Keratinocyte (primary cell): ENCODE data around the gene ITCH. TPM values are rescaled to one million over a fixed set of nuclear protein-coding genes. Genes with fewer than 3 reads are reported as not detected.

ENCODE experiments used
- DNase-seq: peaks from one replicate; pipeline ENCODE4 v3.0.0-alpha.2; 2011; ENCODE audit warnings: low read depth, missing footprints, low spot score
- FAIRE-seq: peaks from 2 replicates; lab custom pipeline; 2011; peaks lifted over from hg19 to GRCh38; lab: Jason Lieb, UNC
- H2AFZ ChIP-seq: 2 replicates; pipeline ENCODE4 v1.6.0; 2012; ENCODE audit warnings: low read length, control low read depth, inconsistent platforms; ENCODE audit not compliant: control insufficient read depth
- H3K27ac ChIP-seq: 2 replicates; pipeline ENCODE4 v1.5.1; 2011; ENCODE audit warnings: low read length; ENCODE audit not compliant: control insufficient read depth, insufficient read depth
- H3K27me3 ChIP-seq: 3 replicates; pipeline ENCODE4 v1.6.0; 2011; ENCODE audit warnings: low read length; ENCODE audit not compliant: control insufficient read depth, insufficient read depth; ENCODE audit errors: extremely low read depth
- H3K36me3 ChIP-seq, 2 experiments: 2 replicates in 1 of 2; 3 replicates in 1 of 2; pipeline ENCODE4 v1.5.1; 2011; ENCODE audit warnings: low read length in 2 of 2, mild to moderate bottlenecking in 1 of 2; ENCODE audit not compliant: control insufficient read depth in 2 of 2, insufficient read depth in 2 of 2; ENCODE audit errors: extremely low read depth in 1 of 2
- H3K4me1 ChIP-seq: 3 replicates; pipeline ENCODE4 v1.5.1; 2011; ENCODE audit warnings: low read length; ENCODE audit not compliant: control insufficient read depth, insufficient read depth; ENCODE audit errors: extremely low read depth
- H3K4me2 ChIP-seq: 3 replicates; pipeline ENCODE4 v1.6.0; 2011; ENCODE audit warnings: low read depth, low read length; ENCODE audit not compliant: control insufficient read depth, insufficient read depth; ENCODE audit errors: extremely low read depth
- H3K4me3 ChIP-seq, 3 experiments: fragments of 200-600 bp in 1 of 3; sonication (generic) in 1 of 3; 2 replicates in 2 of 3; 3 replicates in 1 of 3; pipeline ENCODE4 v1.5.1; 2011 to 2016; ENCODE audit warnings: low read length in 3 of 3, mild to moderate bottlenecking in 3 of 3, control low read depth in 2 of 3, inconsistent platforms in 1 of 3, low read depth in 1 of 3, mixed read lengths in 1 of 3, mixed run types in 1 of 3, moderate library complexity in 1 of 3; ENCODE audit not compliant: control insufficient read depth in 2 of 3, insufficient read depth in 2 of 3; ENCODE audit errors: extremely low read depth in 1 of 3
- H3K79me2 ChIP-seq: 2 replicates; pipeline ENCODE4 v1.6.0; 2012; ENCODE audit warnings: low read length; ENCODE audit not compliant: control insufficient read depth, insufficient read depth
- H3K9ac ChIP-seq: 3 replicates; pipeline ENCODE4 v1.6.0; 2011; ENCODE audit warnings: low read length; ENCODE audit not compliant: control insufficient read depth, insufficient read depth; ENCODE audit errors: extremely low read depth
- H3K9me1 ChIP-seq: 3 replicates; pipeline ENCODE4 v1.6.0; 2011; ENCODE audit warnings: low read length; ENCODE audit not compliant: control insufficient read depth, insufficient read depth; ENCODE audit errors: extremely low read depth
- H3K9me3 ChIP-seq: 2 replicates; pipeline ENCODE4 v1.5.1; 2012; ENCODE audit warnings: low read depth, low read length; ENCODE audit not compliant: control insufficient read depth
- H4K20me1 ChIP-seq: 3 replicates; pipeline ENCODE4 v1.6.0; 2011; ENCODE audit warnings: low read length; ENCODE audit not compliant: control insufficient read depth, insufficient read depth; ENCODE audit errors: extremely low read depth
- EZH2 ChIP-seq: IDR thresholded peaks from one replicate; pipeline ENCODE4 v1.6.1; 2012; ENCODE audit warnings: inconsistent platforms, mild to moderate bottlenecking, low read length, moderate library complexity
- dilution Hi-C: fragments of 300-500 bp; cut with MboI; formaldehyde crosslinking; loops from one replicate; pipeline ENCODE4 v1.7.0; 2020; ENCODE audit warnings: low sequenced_read_pairs; ENCODE audit not compliant: extremely low pct_ligation_motif_present
- polyA plus RNA-seq, 5 experiments: library from polyadenylated mRNA; depleted of rRNA in 3 of 5; stranded (reverse) in 3 of 5; stranded (forward) in 1 of 5; unstranded in 1 of 5; fragments of >200 nt; gene quantifications; 1 replicate in 1 of 5; 2 replicates in 3 of 5; 3 replicates in 1 of 5; pipeline versions ENCODE4 v1.2.1 to v1.2.3, GENCODE V29; 2011 to 2012; ENCODE audit warnings: missing spikeins in 2 of 5, low read depth in 1 of 5, low replicate concordance in 1 of 5
- TF ChIP-seq, protein P1 (sequence below), 3 experiments: IDR thresholded peaks in 1 of 3; conservative IDR thresholded peaks in 1 of 3; optimal IDR thresholded peaks in 1 of 3; 2 replicates in 2 of 3; 3 replicates in 1 of 3; pipeline versions ENCODE3 to v1.5.1; 2011; ENCODE audit warnings: low read length in 3 of 3, mild to moderate bottlenecking in 3 of 3, moderate library complexity in 2 of 3, control low read depth in 1 of 3, inconsistent platforms in 1 of 3; ENCODE audit not compliant: insufficient read depth in 2 of 3; ENCODE audit errors: extremely low read depth in 1 of 3

The ITCH gene
- polyA plus RNA-seq, 1 donor (not counting 4 experiments of a cell fraction or from before 2014, with no cell fraction given), result 42.5 TPM

DNA sequence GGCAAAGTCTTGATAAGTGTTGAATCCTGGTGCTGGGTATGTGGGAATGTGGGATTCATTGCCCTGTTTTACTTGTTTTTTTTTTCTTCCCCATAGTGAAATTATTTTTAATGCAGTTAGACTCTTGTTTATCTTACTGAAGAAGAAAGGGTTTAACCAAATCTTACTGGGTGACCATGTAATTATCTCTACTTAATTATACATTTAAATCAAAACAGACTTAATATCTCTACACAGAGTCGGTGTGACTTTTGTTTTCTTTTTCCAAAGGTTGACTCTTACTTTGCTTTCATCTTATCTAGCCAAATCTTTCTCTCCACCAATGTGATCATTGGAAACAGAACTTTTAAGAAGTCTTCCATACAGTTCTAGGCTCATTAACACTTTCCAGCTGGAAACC lies 85.4 kb downstream of the ITCH start:
- Histone ChIP-seq H3K36me3 (peaks cover 25 to 39% of the 10 kb centered on the region in 2 experiments), H3K4me1 (no peaks in the 10 kb centered on the region), H3K9me1 (no peaks in the 10 kb centered on the region), H3K27ac (no peak overlapping the region), H3K9ac (no peak overlapping the region), H2AFZ (no peak overlapping the region), H4K20me1 (no peaks in the 10 kb centered on the region), H3K4me3 (no peak overlapping the region), H3K4me2 (no peak overlapping the region), H3K9me3 (no peaks in the 10 kb centered on the region), H3K79me2 (peaks cover 24% of the 10 kb centered on the region), H3K27me3 (no peaks in the 10 kb centered on the region)
- dilution Hi-C loops, result no loop called here
- DNase-seq, result no peak
- FAIRE-seq, result no peak
- TF ChIP-seq, protein P1, sequence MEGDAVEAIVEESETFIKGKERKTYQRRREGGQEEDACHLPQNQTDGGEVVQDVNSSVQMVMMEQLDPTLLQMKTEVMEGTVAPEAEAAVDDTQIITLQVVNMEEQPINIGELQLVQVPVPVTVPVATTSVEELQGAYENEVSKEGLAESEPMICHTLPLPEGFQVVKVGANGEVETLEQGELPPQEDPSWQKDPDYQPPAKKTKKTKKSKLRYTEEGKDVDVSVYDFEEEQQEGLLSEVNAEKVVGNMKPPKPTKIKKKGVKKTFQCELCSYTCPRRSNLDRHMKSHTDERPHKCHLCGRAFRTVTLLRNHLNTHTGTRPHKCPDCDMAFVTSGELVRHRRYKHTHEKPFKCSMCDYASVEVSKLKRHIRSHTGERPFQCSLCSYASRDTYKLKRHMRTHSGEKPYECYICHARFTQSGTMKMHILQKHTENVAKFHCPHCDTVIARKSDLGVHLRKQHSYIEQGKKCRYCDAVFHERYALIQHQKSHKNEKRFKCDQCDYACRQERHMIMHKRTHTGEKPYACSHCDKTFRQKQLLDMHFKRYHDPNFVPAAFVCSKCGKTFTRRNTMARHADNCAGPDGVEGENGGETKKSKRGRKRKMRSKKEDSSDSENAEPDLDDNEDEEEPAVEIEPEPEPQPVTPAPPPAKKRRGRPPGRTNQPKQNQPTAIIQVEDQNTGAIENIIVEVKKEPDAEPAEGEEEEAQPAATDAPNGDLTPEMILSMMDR (optimal IDR thresholded peaks at IDR 0.05 in 1 of 3, IDR thresholded peaks at IDR 0.05 in 1 of 3, conservative IDR thresholded peaks at IDR 0.05 in 1 of 3; ENCODE audit: extremely low read depth in 1 of 3, insufficient read depth in 2 of 3, low read length in 3 of 3), result no peak
- no peak for TF ChIP-seq EZH2

DNA sequence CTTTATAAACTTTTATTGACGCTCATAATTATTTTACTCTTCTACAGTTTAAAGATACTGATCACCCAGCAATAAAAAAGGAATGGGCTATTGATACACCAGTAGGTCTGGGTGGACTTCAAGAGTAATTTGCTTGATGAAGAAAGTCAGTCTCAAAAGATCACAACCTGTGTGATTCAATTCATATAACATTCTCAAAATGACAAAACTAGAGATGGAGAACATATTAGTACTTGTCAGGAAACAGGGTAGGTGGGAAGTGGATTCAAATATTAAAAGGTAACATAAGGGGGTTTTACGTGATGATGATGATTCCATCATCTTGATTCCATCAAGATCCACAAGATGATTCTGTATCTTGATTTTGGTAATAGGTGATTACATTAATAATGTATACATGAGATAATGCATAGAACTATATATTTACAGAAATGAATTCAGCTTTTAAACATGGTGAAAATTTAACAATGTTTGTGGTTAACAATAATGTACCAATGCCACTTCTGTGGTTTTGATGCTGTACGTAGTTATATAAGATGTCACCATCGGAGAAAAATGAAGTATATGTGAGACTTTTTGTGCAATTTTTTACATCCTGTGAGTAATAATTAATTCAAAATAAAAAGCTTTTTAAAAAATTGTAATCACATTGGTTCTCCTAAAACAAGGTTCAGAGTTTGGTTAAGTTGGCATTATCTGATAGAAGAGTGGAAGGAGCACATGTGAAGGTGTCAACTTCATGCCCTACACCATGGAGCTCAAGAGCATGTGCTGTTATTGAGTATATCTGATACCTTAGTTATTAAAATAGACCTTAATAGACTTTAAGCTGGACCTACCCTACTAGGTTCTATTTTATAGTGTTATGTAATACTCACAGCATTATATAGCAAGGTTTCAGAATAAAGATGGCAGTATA lies 86.9 kb downstream of the ITCH start:
- Histone ChIP-seq H3K27me3 (no peaks in the 10 kb centered on the region), H3K9ac (no peak overlapping the region), H3K36me3 (peaks cover 17 to 39% of the 10 kb centered on the region in 2 experiments), H3K9me1 (no peaks in the 10 kb centered on the region), H3K9me3 (no peaks in the 10 kb centered on the region), H3K79me2 (peaks cover 24% of the 10 kb centered on the region), H2AFZ (no peak overlapping the region), H3K4me3 (no peak overlapping the region), H4K20me1 (no peaks in the 10 kb centered on the region), H3K27ac (no peak overlapping the region), H3K4me2 (no peak overlapping the region), H3K4me1 (no peaks in the 10 kb centered on the region)
- no peak for TF ChIP-seq EZH2
- dilution Hi-C loops, result no loop called here
- FAIRE-seq (no peak), DNase-seq (no peak)
